K562 (cell line): Measurements from ENCODE around the gene DNALI1. TPM values are rescaled to one million over a fixed set of nuclear protein-coding genes. Genes with fewer than 3 reads are reported as not detected.
"Not testable (repeated sequence)": the region's sequence is repeated elsewhere in the genome, so short reads cannot be mapped to it uniquely, and the experiment has no call there.

Experiments used
- ATAC-seq: fragments of 200-7000 bp; cut with Tn5 transposase; 3 replicates; pipeline ENCODE4 v1.9.1; 2020; ENCODE audit warnings: moderate library complexity
- BruUV-seq: library from RNA; stranded (reverse); fragments of 400-500 nt; replicated peaks from 2 replicates; lab custom pipeline; 2021; lab: Mats Ljungman, UMichigan
- CTCF ChIA-PET: fragments of 300-600 bp; formaldehyde crosslinking; extraction: SDS; loops from one replicate; lab custom pipeline; 2021; ENCODE audit warnings: low intra/inter-chr PET ratio; lab: Yijun Ruan, JAX
- POLR2A ChIA-PET: fragments of 300-600, 350-650 bp; sonication (Branson Sonifier 250); formaldehyde crosslinking; extraction: SDS; loops from one replicate; lab custom pipeline; 2021; ENCODE audit warnings: antibody characterized with exemption, inconsistent platforms; lab: Yijun Ruan, JAX
- DNase-seq, 4 experiments: peaks; one replicate each; pipeline versions ENCODE4 v3.0.0 to v3.0.0-alpha.2; 2011 to 2018; ENCODE audit warnings: low spot score in 3 of 4, mixed read lengths in 3 of 4; ENCODE audit errors: extremely low read depth in 1 of 4
- FAIRE-seq: peaks from 2 replicates; lab custom pipeline; 2011; peaks lifted over from hg19 to GRCh38; lab: Jason Lieb, UNC
- H2AFZ ChIP-seq: 2 replicates; pipeline ENCODE4 v1.6.0; 2011; ENCODE audit warnings: low read depth, low read length, control low read depth, inconsistent platforms
- H3K27ac ChIP-seq: fragments of 200-600 bp; 3 replicates; pipeline ENCODE4 v1.8.0; 2011; ENCODE audit warnings: low read depth, mild to moderate bottlenecking, control low read depth, inconsistent platforms, low read length, moderate library complexity, mixed read lengths; ENCODE audit errors: extremely low read depth
- H3K27me3 ChIP-seq, 2 experiments: fragments of 300-600 bp in 1 of 2; 2 replicates in 1 of 2; 3 replicates in 1 of 2; pipeline versions ENCODE4 v1.6.0 to v1.8.0; 2011; ENCODE audit warnings: inconsistent platforms in 2 of 2, low read length in 2 of 2, mild to moderate bottlenecking in 1 of 2, mixed read lengths in 1 of 2, moderate library complexity in 1 of 2; ENCODE audit not compliant: control insufficient read depth in 2 of 2, insufficient read depth in 2 of 2
- H3K36me3 ChIP-seq: fragments of 300-600 bp; 3 replicates; pipeline ENCODE4 v1.8.0; 2011; ENCODE audit warnings: mild to moderate bottlenecking, low read length, inconsistent platforms; ENCODE audit not compliant: control insufficient read depth, insufficient read depth
- H3K4me1 ChIP-seq, 2 experiments: fragments of 200-600 bp in 1 of 2; replicated peaks in 1 of 2; 2 replicates in 1 of 2; 3 replicates in 1 of 2; pipeline versions ENCODE4 v1.5.1 to v1.8.0; 2011; ENCODE audit warnings: inconsistent platforms in 2 of 2, low read length in 2 of 2, mild to moderate bottlenecking in 1 of 2, mixed read lengths in 1 of 2, moderate library complexity in 1 of 2; ENCODE audit not compliant: control insufficient read depth in 2 of 2, insufficient read depth in 2 of 2
- H3K4me2 ChIP-seq: 2 replicates; pipeline ENCODE4 v1.6.1; 2011; ENCODE audit warnings: low read length, control low read depth, inconsistent platforms, mixed read lengths; ENCODE audit not compliant: insufficient read depth
- H3K4me3 ChIP-seq: fragments of 200-600 bp; sonication (generic), shearing (Covaris generic); 2 replicates; pipeline ENCODE4 v1.5.1; 2016; ENCODE audit warnings: control low read depth, inconsistent platforms
- H3K79me2 ChIP-seq: fragments of 200-600 bp; 3 replicates; pipeline ENCODE4 v1.8.0; 2011; ENCODE audit warnings: low read length, inconsistent platforms; ENCODE audit not compliant: control insufficient read depth, insufficient read depth
- H3K9ac ChIP-seq, 2 experiments: 2 replicates each; pipeline versions ENCODE4 v1.6.0 to v1.6.1; 2011; ENCODE audit warnings: low read depth in 2 of 2, low read length in 2 of 2, control low read depth in 1 of 2, inconsistent platforms in 1 of 2, mild to moderate bottlenecking in 1 of 2, mixed read lengths in 1 of 2; ENCODE audit not compliant: insufficient read depth in 1 of 2
- H3K9me1 ChIP-seq: one replicate; pipeline ENCODE4 v1.6.0; 2011; ENCODE audit warnings: inconsistent platforms, mild to moderate bottlenecking, low read length, moderate library complexity; ENCODE audit not compliant: control insufficient read depth, insufficient read depth
- H3K9me3 ChIP-seq: replicated peaks from 2 replicates; pipeline ENCODE4 v1.5.1; 2011; ENCODE audit warnings: low read depth, low read length, inconsistent platforms; ENCODE audit not compliant: control insufficient read depth, insufficient read depth
- H4K20me1 ChIP-seq: replicated peaks from 2 replicates; pipeline ENCODE4 v1.6.1; 2011; ENCODE audit warnings: low read length, inconsistent platforms, mixed read lengths; ENCODE audit not compliant: control insufficient read depth, insufficient read depth
- ADNP ChIP-seq: fragments of 200-800 bp; sonication (Bioruptor generic); IDR thresholded peaks from 2 replicates; pipeline ENCODE4 v1.6.1; 2016; ENCODE audit warnings: missing genetic modification characterization, missing compliant biosample characterization
- BCOR ChIP-seq: fragments of 450-650 bp; IDR thresholded peaks from 2 replicates; pipeline ENCODE4 v1.6.1; 2016
- CAMTA2 ChIP-seq: fragments of 250-450 bp; sonication (Bioruptor Pico); conservative IDR thresholded peaks from 2 replicates; pipeline ENCODE4 v1.5.1; 2022
- LEF1 ChIP-seq: fragments of 450-650 bp; IDR thresholded peaks from 2 replicates; pipeline ENCODE4 v1.6.1; 2016; ENCODE audit warnings: mild to moderate bottlenecking
- RBM25 ChIP-seq: fragments of 200-400 bp; formaldehyde crosslinking; IDR thresholded peaks from 2 replicates; pipeline ENCODE4 v1.6.1; 2018; ENCODE audit warnings: low read length, low read depth, moderate library complexity; ENCODE audit not compliant: severe bottlenecking
- ZFX ChIP-seq: sonication (generic); formaldehyde crosslinking; IDR thresholded peaks from 2 replicates; pipeline ENCODE4 v1.8.0; 2022; ENCODE audit warnings: mild to moderate bottlenecking, missing genetic modification reagents, moderate library complexity
- ZHX1 ChIP-seq: fragments of 150-350 bp; conservative IDR thresholded peaks from 2 replicates; pipeline ENCODE4 v1.6.1; 2014; ENCODE audit warnings: low read length
- WGBS: fragments of 100-300 bp; shearing (Covaris generic); methylation state at CpG from one replicate; pipeline ENCODE4 v1.1.6; 2016; ENCODE audit warnings: low coverage, mixed read lengths; ENCODE audit not compliant: insufficient coverage; ENCODE audit errors: missing lambda C conversion rate; 5-methylcytosine and 5-hydroxymethylcytosine counted together
- in situ Hi-C: fragments of 300-500 bp; cut with MboI; formaldehyde crosslinking; loops from 4 replicates; pipeline ENCODE4 v1.15.0; 2018; ENCODE audit warnings: inconsistent platforms, mixed read lengths
- intact Hi-C: fragments of 100-400 bp; cut with micrococcal nuclease; formaldehyde crosslinking; loops from 2 replicates; pipeline ENCODE4 v1.14.2; 2022
- polyA plus RNA-seq, 8 experiments: library from polyadenylated mRNA; depleted of rRNA in 4 of 8; stranded (reverse) in 5 of 8; unstranded in 3 of 8; fragments of >200 nt; fragmentation: Nextera tagmentation in 2 of 8; fragmentation: Illumina TruSeq in 1 of 8; extraction: Ambion mirVana in 2 of 8; extraction: Trizol in 1 of 8; gene quantifications; 2 replicates each; pipeline versions ENCODE4 v1.2.1 to v1.2.3, GENCODE V29; 2011 to 2014; ENCODE audit warnings: inconsistent platforms in 1 of 8, missing spikeins in 1 of 8
- total RNA-seq, 7 experiments: library from RNA; depleted of rRNA in 6 of 7; stranded (reverse); fragments of >200 nt in 6 of 7; fragmentation: Illumina TruSeq in 2 of 7; extraction: Trizol in 2 of 7; gene quantifications; 2 replicates each; pipeline versions ENCODE4 v1.2.1 to v1.2.3, GENCODE V29; 2011 to 2021; ENCODE audit warnings: low replicate concordance in 1 of 7
- TF ChIP-seq, protein P1 (sequence below): sonication (generic); IDR thresholded peaks from 2 replicates; pipeline ENCODE4 v1.6.1; 2016
- TF ChIP-seq, protein P2 (sequence below): fragments of 450-650 bp; IDR thresholded peaks from one replicate; pipeline ENCODE4 v1.6.1; 2018; ENCODE audit warnings: mild to moderate bottlenecking, moderate library complexity; ENCODE audit not compliant: partially characterized antibody

DNALI1 gene
- total and polyA plus RNA-seq, 9 of the 15 experiments (the other 6 are each of a cell fraction or from before 2014, with no cell fraction given): 0.87 to 5.6 (median 1.2) TPM

GRCh38 chr1:37539154-37539553 lies 17.6 kb upstream of the DNALI1 start:
- H3K9me3 ChIP-seq, in situ Hi-C loops, H3K4me3 ChIP-seq, H3K79me2 ChIP-seq, BruUV-seq, H2AFZ ChIP-seq, ATAC-seq, H3K27me3 ChIP-seq, FAIRE-seq, H3K9me1 ChIP-seq, H3K4me1 ChIP-seq, H3K9ac ChIP-seq, H3K4me2 ChIP-seq, H4K20me1 ChIP-seq, intact Hi-C loops, DNase-seq, CTCF ChIA-PET, H3K27ac ChIP-seq: not testable (repeated sequence)
- POLR2A ChIA-PET: interaction anchor here (0.6 to 1.1 kb wide), 4 partner anchors 10 to 30 kb away, joined by 3 read pairs; partner anchors contain the start of gene SNIP1
- TF ChIP-seq BCOR: peak; percentile 37; the same call in 1 of the 2 replicates
- TF ChIP-seq ADNP (tag): peak; percentile 60; the same call in 1 of the 2 replicates
- peak; percentile 65 for TF ChIP-seq RBM25
- 94% methylated on average over 10 of the region's 10 CpGs for WGBS
- H3K36me3 ChIP-seq: peaks cover 73% of the 10 kb centered on the region

GRCh38 chr1:37540036-37540785 lies 16.5 kb upstream of the DNALI1 start:
- no peaks in the 10 kb centered on the region for H3K9me1 ChIP-seq
- H3K79me2 ChIP-seq: no peaks in the 10 kb centered on the region
- H3K4me2 ChIP-seq: no peak overlapping the region
- CTCF ChIA-PET: no interaction called here
- no peaks in the 10 kb centered on the region for H3K9me3 ChIP-seq
- DNase-seq: no peak
- H3K36me3 ChIP-seq: peaks cover 80% of the 10 kb centered on the region
- H2AFZ ChIP-seq: no peak overlapping the region
- WGBS: 96% methylated on average over 29 of the region's 30 CpGs
- no peak overlapping the region for H3K4me3 ChIP-seq
- FAIRE-seq: no peak
- H3K4me1 ChIP-seq: no peaks in the 10 kb centered on the region; a peak in 1 of 5 replicates
- no TSS peak for BruUV-seq
- intact Hi-C loops: no loop called here
- no peak overlapping the region for H3K27ac ChIP-seq
- H3K27me3 ChIP-seq: no peaks in the 10 kb centered on the region
- no peak overlapping the region for H3K9ac ChIP-seq
- in situ Hi-C loops: no loop called here
- H4K20me1 ChIP-seq: no peaks in the 10 kb centered on the region
- POLR2A ChIA-PET: interaction anchor here (0.9 kb wide), 1 partner anchor 9 kb away, joined by 3 read pairs; no protein-coding TSS in a partner anchor
- no peak for ATAC-seq
- TF ChIP-seq ZFX (CRISPR knock-in tag): no peak
- TF ChIP-seq, protein P1, sequence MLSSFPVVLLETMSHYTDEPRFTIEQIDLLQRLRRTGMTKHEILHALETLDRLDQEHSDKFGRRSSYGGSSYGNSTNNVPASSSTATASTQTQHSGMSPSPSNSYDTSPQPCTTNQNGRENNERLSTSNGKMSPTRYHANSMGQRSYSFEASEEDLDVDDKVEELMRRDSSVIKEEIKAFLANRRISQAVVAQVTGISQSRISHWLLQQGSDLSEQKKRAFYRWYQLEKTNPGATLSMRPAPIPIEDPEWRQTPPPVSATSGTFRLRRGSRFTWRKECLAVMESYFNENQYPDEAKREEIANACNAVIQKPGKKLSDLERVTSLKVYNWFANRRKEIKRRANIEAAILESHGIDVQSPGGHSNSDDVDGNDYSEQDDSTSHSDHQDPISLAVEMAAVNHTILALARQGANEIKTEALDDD: no peak
- no peak for TF ChIP-seq LEF1
- TF ChIP-seq, protein P2, sequence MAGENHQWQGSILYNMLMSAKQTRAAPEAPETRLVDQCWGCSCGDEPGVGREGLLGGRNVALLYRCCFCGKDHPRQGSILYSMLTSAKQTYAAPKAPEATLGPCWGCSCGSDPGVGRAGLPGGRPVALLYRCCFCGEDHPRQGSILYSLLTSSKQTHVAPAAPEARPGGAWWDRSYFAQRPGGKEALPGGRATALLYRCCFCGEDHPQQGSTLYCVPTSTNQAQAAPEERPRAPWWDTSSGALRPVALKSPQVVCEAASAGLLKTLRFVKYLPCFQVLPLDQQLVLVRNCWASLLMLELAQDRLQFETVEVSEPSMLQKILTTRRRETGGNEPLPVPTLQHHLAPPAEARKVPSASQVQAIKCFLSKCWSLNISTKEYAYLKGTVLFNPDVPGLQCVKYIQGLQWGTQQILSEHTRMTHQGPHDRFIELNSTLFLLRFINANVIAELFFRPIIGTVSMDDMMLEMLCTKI: no peak
- no peak for TF ChIP-seq ZHX1
- TF ChIP-seq CAMTA2: no peak
